KOPT-K1 (cell line): ENCODE measurements around the gene RALGPS2.
A peak's percentile ranks its signal among the peaks of the same experiment; 100 is the strongest.

Source experiments
- H3K27ac ChIP-seq: fragments of 200-600 bp; sonication (generic); 2 replicates; pipeline ENCODE4 v1.5.1; 2016; ENCODE audit warnings: antibody characterized with exemption, mild to moderate bottlenecking, low read depth, low read length; ENCODE audit not compliant: poor library complexity, severe bottlenecking
- H3K36me3 ChIP-seq: fragments of 200-600 bp; sonication (generic); 2 replicates; pipeline ENCODE4 v1.5.1; 2017; ENCODE audit warnings: antibody characterized with exemption, mild to moderate bottlenecking, low read length, moderate library complexity; ENCODE audit not compliant: insufficient read depth
- H3K9me3 ChIP-seq: fragments of 200-600 bp; sonication (generic); 2 replicates; pipeline ENCODE4 v1.5.1; 2017; ENCODE audit warnings: antibody characterized with exemption, low read length, mild to moderate bottlenecking; ENCODE audit not compliant: insufficient read depth, poor library complexity, severe bottlenecking

Gene RALGPS2

GRCh38 chr1:178704833-178705232 lies 20.2 kb upstream of the RALGPS2 start:
- H3K9me3 ChIP-seq: no peaks in the 10 kb centered on the region
- H3K27ac ChIP-seq: no peak overlapping the region
- no peaks in the 10 kb centered on the region for H3K36me3 ChIP-seq

- H3K9me3 ChIP-seq: no peaks in the 10 kb centered on the region
- H3K27ac ChIP-seq: no peak overlapping the region
These were observed 18.6 kb upstream of the RALGPS2 start for GRCh38 chr1:178706432-178706831.

GRCh38 chr1:178713259-178713658 lies 11.8 kb upstream of the RALGPS2 start:
- Histone ChIP-seq H3K36me3 (no peaks in the 10 kb centered on the region), H3K27ac (no peak overlapping the region), H3K9me3 (no peaks in the 10 kb centered on the region)

More at GRCh38 chr1:178706432-178706831, 18.6 kb upstream of the RALGPS2 start:
- H3K36me3 ChIP-seq: no peaks in the 10 kb centered on the region

- Histone ChIP-seq H3K27ac (no peak overlapping the region), H3K9me3 (no peaks in the 10 kb centered on the region), H3K36me3 (no peaks in the 10 kb centered on the region)
These were observed 10.6 kb upstream of the RALGPS2 start for GRCh38 chr1:178714453-178714852.

GRCh38 chr1:178716111-178716510 lies 8.9 kb upstream of the RALGPS2 start:
- Histone ChIP-seq H3K9me3 (no peaks in the 10 kb centered on the region), H3K27ac (no peak overlapping the region), H3K36me3 (no peaks in the 10 kb centered on the region)

GRCh38 chr1:178718520-178718919 lies 6.5 kb upstream of the RALGPS2 start:
- Histone ChIP-seq H3K27ac (no peak overlapping the region), H3K36me3 (no peaks in the 10 kb centered on the region), H3K9me3 (no peaks in the 10 kb centered on the region)

GRCh38 chr1:178723546-178723945 lies 1.5 kb upstream of the RALGPS2 start:
- Histone ChIP-seq H3K27ac (no peak overlapping the region), H3K36me3 (no peaks in the 10 kb centered on the region), H3K9me3 (no peaks in the 10 kb centered on the region)

GRCh38 chr1:178724376-178724727 lies 692 bp upstream of the RALGPS2 start:
- H3K36me3 ChIP-seq: no peaks in the 10 kb centered on the region
- H3K9me3 ChIP-seq: no peaks in the 10 kb centered on the region
- peak overlapping the region; percentile 58 for H3K27ac ChIP-seq

- Histone ChIP-seq H3K36me3 (no peaks in the 10 kb centered on the region), H3K9me3 (no peaks in the 10 kb centered on the region), H3K27ac (peak overlapping the region; percentile 58)
These were observed 532 bp downstream of the RALGPS2 start for GRCh38 chr1:178725466-178726086.

GRCh38 chr1:178726087-178726517 lies 1.1 kb downstream of the RALGPS2 start:
- H3K36me3 ChIP-seq: no peaks in the 10 kb centered on the region
- peak overlapping the region; percentile 58 for H3K27ac ChIP-seq
- no peaks in the 10 kb centered on the region for H3K9me3 ChIP-seq

- Histone ChIP-seq H3K36me3 (no peaks in the 10 kb centered on the region), H3K9me3 (no peaks in the 10 kb centered on the region), H3K27ac (no peak overlapping the region)
These were observed 1.5 kb downstream of the RALGPS2 start for GRCh38 chr1:178726545-178726944.

GRCh38 chr1:178727014-178727895 lies 2.2 kb downstream of the RALGPS2 start:
- Histone ChIP-seq H3K36me3 (no peaks in the 10 kb centered on the region), H3K9me3 (peaks cover under 1% of the 10 kb centered on the region), H3K27ac (no peak overlapping the region)

GRCh38 chr1:178733972-178734371 lies 8.9 kb downstream of the RALGPS2 start:
- no peaks in the 10 kb centered on the region for H3K36me3 ChIP-seq

GRCh38 chr1:178738780-178739179 lies 13.7 kb downstream of the RALGPS2 start:
- Histone ChIP-seq H3K27ac (no peak overlapping the region), H3K9me3 (peaks cover 11% of the 10 kb centered on the region), H3K36me3 (peaks cover 8% of the 10 kb centered on the region; the same call in 1 of the 2 replicates)

More at GRCh38 chr1:178733972-178734371, 8.9 kb downstream of the RALGPS2 start:
- no peak overlapping the region for H3K27ac ChIP-seq
- peaks cover 8% of the 10 kb centered on the region for H3K9me3 ChIP-seq

GRCh38 chr1:178739285-178740045 lies 14.4 kb downstream of the RALGPS2 start:
- Histone ChIP-seq H3K9me3 (peaks cover 12% of the 10 kb centered on the region), H3K27ac (no peak overlapping the region), H3K36me3 (peaks cover 8% of the 10 kb centered on the region; the same call in 1 of the 2 replicates)
